Neural cell (in vitro differentiated cells): ENCODE data around the gene ASCL2. TPM values are rescaled to one million over a fixed set of nuclear protein-coding genes. Genes with fewer than 3 reads are reported as not detected.

ENCODE experiments used
- H2AFZ ChIP-seq: fragments of 200-600, 300-800 bp; sonication (generic), shearing (Covaris generic); 2 replicates; pipeline ENCODE4 v1.6.0; 2014; ENCODE audit warnings: low read depth, mild to moderate bottlenecking, antibody characterized with exemption, low read length, moderate library complexity
- H3F3A ChIP-seq: fragments of 200-600 bp; shearing (Covaris generic); 2 replicates; pipeline ENCODE4 v1.6.1; 2016; ENCODE audit warnings: mild to moderate bottlenecking, moderate library complexity, mixed read lengths, antibody characterized with exemption, low read length; ENCODE audit not compliant: insufficient read depth, poor library complexity, severe bottlenecking
- H3K27ac ChIP-seq: fragments of 200-600, 300-800 bp; sonication (generic), shearing (Covaris generic); 2 replicates; pipeline ENCODE4 v1.5.1; 2014; ENCODE audit warnings: mild to moderate bottlenecking, low read length, moderate library complexity
- H3K27me3 ChIP-seq: fragments of 300-800, 200-600 bp; sonication (generic), shearing (Covaris generic); 2 replicates; pipeline ENCODE4 v1.6.0; 2014; ENCODE audit warnings: mild to moderate bottlenecking, low read depth, low read length, moderate library complexity; ENCODE audit not compliant: insufficient read depth
- H3K36me3 ChIP-seq: fragments of 300-800, 200-600 bp; sonication (generic), shearing (Covaris generic); 2 replicates; pipeline ENCODE4 v1.5.1; 2014; ENCODE audit warnings: mild to moderate bottlenecking, antibody characterized with exemption, low read length, moderate library complexity; ENCODE audit not compliant: insufficient read depth
- H3K4me2 ChIP-seq: fragments of 300-800, 200-600 bp; sonication (generic), shearing (Covaris generic); 2 replicates; pipeline ENCODE4 v1.6.0; 2014; ENCODE audit warnings: mild to moderate bottlenecking, low read length
- H3K4me3 ChIP-seq: fragments of 300-800, 200-600 bp; sonication (generic), shearing (Covaris generic); 2 replicates; pipeline ENCODE4 v1.5.1; 2014; ENCODE audit warnings: mild to moderate bottlenecking, low read length, moderate library complexity
- H3K79me2 ChIP-seq: fragments of 200-600 bp; shearing (Covaris generic); replicated peaks from 2 replicates; pipeline ENCODE4 v1.6.0; 2014; ENCODE audit warnings: mild to moderate bottlenecking, low read length, moderate library complexity; ENCODE audit not compliant: insufficient read depth
- H3K9ac ChIP-seq: fragments of 300-800, 200-600 bp; sonication (generic), shearing (Covaris generic); 2 replicates; pipeline ENCODE4 v1.6.1; 2016; ENCODE audit warnings: mild to moderate bottlenecking, low read length, mixed read lengths
- H3K9me2 ChIP-seq: fragments of 200-600 bp; shearing (Covaris generic); 2 replicates; pipeline ENCODE4 v1.6.1; 2016; ENCODE audit warnings: mild to moderate bottlenecking, low read length, mixed read lengths; ENCODE audit not compliant: insufficient read depth
- H3K9me3 ChIP-seq: fragments of 200-600, 300-800 bp; sonication (generic), shearing (Covaris generic); 2 replicates; pipeline ENCODE4 v1.6.1; 2016; ENCODE audit warnings: mild to moderate bottlenecking, mixed run types, low read length, moderate library complexity, mixed read lengths
- H4K20me1 ChIP-seq: fragments of 200-600 bp; shearing (Covaris generic); 2 replicates; pipeline ENCODE4 v1.6.1; 2016; ENCODE audit warnings: mild to moderate bottlenecking, mixed run types; ENCODE audit not compliant: insufficient read depth
- CTCF ChIP-seq: fragments of 450-650 bp; IDR thresholded peaks from 2 replicates; pipeline ENCODE4 v1.5.1; 2014; ENCODE audit warnings: antibody characterized with exemption, mild to moderate bottlenecking, moderate library complexity; ENCODE audit not compliant: poor library complexity, severe bottlenecking
- EP300 ChIP-seq: fragments of 450-650 bp; conservative IDR thresholded peaks from 2 replicates; pipeline ENCODE4 v1.6.1; 2014; ENCODE audit warnings: antibody characterized with exemption, mild to moderate bottlenecking, moderate library complexity; ENCODE audit not compliant: poor library complexity, severe bottlenecking
- EZH2 ChIP-seq: fragments of 200-600, 300-800 bp; shearing (Covaris generic), sonication (generic); IDR thresholded peaks from 2 replicates; pipeline ENCODE4 v1.6.1; 2014; ENCODE audit warnings: antibody characterized with exemption, low read length, borderline replicate concordance, mild to moderate bottlenecking; ENCODE audit not compliant: insufficient read depth, poor library complexity, severe bottlenecking
- MXI1 ChIP-seq: fragments of 450-650 bp; conservative IDR thresholded peaks from 2 replicates; pipeline ENCODE4 v1.6.1; 2014; ENCODE audit warnings: antibody characterized with exemption, mild to moderate bottlenecking; ENCODE audit not compliant: poor library complexity, severe bottlenecking
- POLR2AphosphoS5 ChIP-seq: IDR thresholded peaks from 2 replicates; pipeline ENCODE4 v1.6.1; 2012
- RAD21 ChIP-seq: fragments of 450-650 bp; conservative IDR thresholded peaks from 2 replicates; pipeline ENCODE4 v1.6.1; 2014; ENCODE audit warnings: antibody characterized with exemption, mild to moderate bottlenecking, moderate library complexity
- REST ChIP-seq: IDR thresholded peaks from 2 replicates; pipeline ENCODE4 v1.6.1; 2012; ENCODE audit warnings: borderline replicate concordance
- SMC3 ChIP-seq: fragments of 450-650 bp; conservative IDR thresholded peaks from 2 replicates; pipeline ENCODE4 v1.6.1; 2014; ENCODE audit warnings: antibody characterized with exemption, mild to moderate bottlenecking, moderate library complexity; ENCODE audit not compliant: poor library complexity
- TAF1 ChIP-seq: IDR thresholded peaks from 2 replicates; pipeline ENCODE4 v1.6.1; 2012; ENCODE audit warnings: low read depth
- polyA plus RNA-seq: library from polyadenylated mRNA; depleted of rRNA; stranded (reverse); fragments of >200 nt; gene quantifications from 2 replicates; pipeline ENCODE4 v1.2.3, GENCODE V29; 2014

Gene ASCL2
- polyA plus RNA-seq, 1 donor from 2014 or later = not detected

- H3K9me3 ChIP-seq = no peaks in the 10 kb centered on the region
- H3K9ac ChIP-seq = no peak overlapping the region
- H3K9me2 ChIP-seq = no peaks in the 10 kb centered on the region
- no peak for TF ChIP-seq SMC3
- TF ChIP-seq CTCF = no peak
- TF ChIP-seq POLR2AphosphoS5 = no peak
- TF ChIP-seq REST = no peak
- TF ChIP-seq EZH2 = no peak
- no peak for TF ChIP-seq RAD21
- no peak for TF ChIP-seq MXI1
- no peak for TF ChIP-seq EP300
- TF ChIP-seq TAF1 = no peak
- no peaks in the 10 kb centered on the region for H3K27me3 ChIP-seq
- H3K4me2 ChIP-seq = no peak overlapping the region
- no peaks in the 10 kb centered on the region for H3K79me2 ChIP-seq
- no peak overlapping the region for H2AFZ ChIP-seq
- H3F3A ChIP-seq = no peaks in the 10 kb centered on the region
- H4K20me1 ChIP-seq = no peaks in the 10 kb centered on the region
- no peak overlapping the region for H3K4me3 ChIP-seq
- H3K36me3 ChIP-seq = no peaks in the 10 kb centered on the region
- H3K27ac ChIP-seq = no peak overlapping the region
These were observed 41.2 kb upstream of the ASCL2 start for GRCh38 chr11:2311353-2312133.

GRCh38 chr11:2310786-2311352, 40.5 kb upstream of the ASCL2 start:
- Histone ChIP-seq H3K4me2 (no peak overlapping the region), H3K36me3 (no peaks in the 10 kb centered on the region), H3K9me3 (no peaks in the 10 kb centered on the region), H3F3A (no peaks in the 10 kb centered on the region), H3K4me3 (no peak overlapping the region), H3K27ac (no peak overlapping the region), H2AFZ (no peak overlapping the region), H3K9ac (no peak overlapping the region), H3K79me2 (no peaks in the 10 kb centered on the region), H3K27me3 (no peaks in the 10 kb centered on the region), H4K20me1 (no peaks in the 10 kb centered on the region), H3K9me2 (no peaks in the 10 kb centered on the region)
- TF ChIP-seq POLR2AphosphoS5 (no peak), RAD21 (no peak), CTCF (no peak), MXI1 (no peak), REST (no peak), TAF1 (no peak), EZH2 (no peak), SMC3 (no peak), EP300 (no peak)
